ENCODE measurements around the gene KAT8. TPM values are rescaled to one million over a fixed set of nuclear protein-coding genes. Genes with fewer than 3 reads are reported as not detected.

Gene KAT8
- total and polyA plus RNA-seq, 2 of the 13 experiments (the other 11 are each of a cell fraction or from before 2014, with no cell fraction given) = 79.0 to 84.2 TPM

DNA sequence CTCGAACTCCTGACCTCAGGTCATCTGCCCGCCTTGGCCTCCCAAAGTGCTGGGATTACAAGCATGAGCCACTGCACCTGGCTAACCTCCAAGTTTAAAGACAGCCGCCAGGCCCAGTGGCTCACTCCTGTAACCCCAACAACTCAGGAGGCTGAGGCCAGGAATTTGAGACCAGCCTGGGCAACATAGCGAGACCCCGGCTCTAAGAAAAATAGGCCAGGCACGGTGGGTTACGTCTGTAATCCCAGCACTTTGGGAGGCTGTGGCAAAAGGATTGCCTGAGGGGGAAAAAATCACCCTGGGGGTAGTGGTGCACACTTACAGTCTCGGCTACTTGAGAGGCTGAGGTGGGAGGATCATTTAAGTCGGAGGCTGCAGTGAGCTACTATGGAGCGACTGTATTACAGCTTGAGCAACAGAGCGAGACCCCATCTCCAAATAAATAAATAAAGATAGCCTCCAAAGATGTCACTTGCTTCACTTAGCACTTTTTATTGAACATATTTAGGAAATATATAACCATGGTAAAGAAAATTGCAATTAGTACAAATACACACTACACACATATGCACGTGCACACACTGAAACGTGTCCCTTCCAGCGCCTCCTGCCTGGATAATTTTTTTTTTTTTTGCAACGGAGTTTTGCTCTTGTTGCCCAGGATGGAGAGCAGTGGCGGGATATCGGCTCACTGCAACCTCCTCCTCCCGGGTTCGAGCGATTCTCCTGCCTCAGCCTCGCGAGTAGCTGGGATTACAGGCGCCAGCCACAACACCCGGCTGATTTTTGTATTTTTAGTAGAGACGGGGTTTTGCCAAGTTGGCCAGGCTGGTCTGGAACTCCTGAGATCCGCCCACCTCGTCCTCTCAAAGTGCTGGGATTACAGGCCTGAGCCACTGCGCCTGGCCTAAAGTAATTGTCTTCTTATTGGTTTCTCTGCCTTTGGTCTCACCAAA, 10.7 kb upstream of the KAT8 start (continued):
- TF ChIP-seq CREB3 (CRISPR knock-in tag; IDR thresholded peaks at IDR 0.05) (no peak), HCFC1 (IDR thresholded peaks at IDR 0.05; ENCODE audit: low read depth, low read length) (no peak), ZBTB46 (CRISPR knock-in tag; IDR thresholded peaks at IDR 0.05; ENCODE audit: borderline replicate concordance) (0 out of 2 replicates have a peak, but pooled peaks have one; percentile 7), NR2F6 (IDR thresholded peaks at IDR 0.05) (no peak), NR2F6 (CRISPR knock-in tag; IDR thresholded peaks at IDR 0.05) (no peak), SPEN (CRISPR knock-in tag; IDR thresholded peaks at IDR 0.05; ENCODE audit: low read depth) (no peak), MED8 (CRISPR knock-in tag; IDR thresholded peaks at IDR 0.05; ENCODE audit: insufficient replicate concordance) (peak; percentile 23), ZNF788 (CRISPR knock-in tag; IDR thresholded peaks at IDR 0.05; ENCODE audit: borderline replicate concordance) (no peak), ZBTB21 (CRISPR knock-in tag; IDR thresholded peaks at IDR 0.05) (no peak), MEIS1 (CRISPR knock-in tag; IDR thresholded peaks at IDR 0.05; ENCODE audit: borderline replicate concordance) (no peak), ZNF557 (CRISPR knock-in tag; IDR thresholded peaks at IDR 0.05) (0 out of 2 replicates have a peak, but pooled peaks have one; percentile 49), ZFAT (CRISPR knock-in tag; conservative IDR thresholded peaks at IDR 0.05) (no peak)
- TF ChIP-seq, protein P1, sequence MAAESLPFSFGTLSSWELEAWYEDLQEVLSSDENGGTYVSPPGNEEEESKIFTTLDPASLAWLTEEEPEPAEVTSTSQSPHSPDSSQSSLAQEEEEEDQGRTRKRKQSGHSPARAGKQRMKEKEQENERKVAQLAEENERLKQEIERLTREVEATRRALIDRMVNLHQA (CRISPR knock-in tag; IDR thresholded peaks at IDR 0.05) = no peak
- TF ChIP-seq, protein P2, sequence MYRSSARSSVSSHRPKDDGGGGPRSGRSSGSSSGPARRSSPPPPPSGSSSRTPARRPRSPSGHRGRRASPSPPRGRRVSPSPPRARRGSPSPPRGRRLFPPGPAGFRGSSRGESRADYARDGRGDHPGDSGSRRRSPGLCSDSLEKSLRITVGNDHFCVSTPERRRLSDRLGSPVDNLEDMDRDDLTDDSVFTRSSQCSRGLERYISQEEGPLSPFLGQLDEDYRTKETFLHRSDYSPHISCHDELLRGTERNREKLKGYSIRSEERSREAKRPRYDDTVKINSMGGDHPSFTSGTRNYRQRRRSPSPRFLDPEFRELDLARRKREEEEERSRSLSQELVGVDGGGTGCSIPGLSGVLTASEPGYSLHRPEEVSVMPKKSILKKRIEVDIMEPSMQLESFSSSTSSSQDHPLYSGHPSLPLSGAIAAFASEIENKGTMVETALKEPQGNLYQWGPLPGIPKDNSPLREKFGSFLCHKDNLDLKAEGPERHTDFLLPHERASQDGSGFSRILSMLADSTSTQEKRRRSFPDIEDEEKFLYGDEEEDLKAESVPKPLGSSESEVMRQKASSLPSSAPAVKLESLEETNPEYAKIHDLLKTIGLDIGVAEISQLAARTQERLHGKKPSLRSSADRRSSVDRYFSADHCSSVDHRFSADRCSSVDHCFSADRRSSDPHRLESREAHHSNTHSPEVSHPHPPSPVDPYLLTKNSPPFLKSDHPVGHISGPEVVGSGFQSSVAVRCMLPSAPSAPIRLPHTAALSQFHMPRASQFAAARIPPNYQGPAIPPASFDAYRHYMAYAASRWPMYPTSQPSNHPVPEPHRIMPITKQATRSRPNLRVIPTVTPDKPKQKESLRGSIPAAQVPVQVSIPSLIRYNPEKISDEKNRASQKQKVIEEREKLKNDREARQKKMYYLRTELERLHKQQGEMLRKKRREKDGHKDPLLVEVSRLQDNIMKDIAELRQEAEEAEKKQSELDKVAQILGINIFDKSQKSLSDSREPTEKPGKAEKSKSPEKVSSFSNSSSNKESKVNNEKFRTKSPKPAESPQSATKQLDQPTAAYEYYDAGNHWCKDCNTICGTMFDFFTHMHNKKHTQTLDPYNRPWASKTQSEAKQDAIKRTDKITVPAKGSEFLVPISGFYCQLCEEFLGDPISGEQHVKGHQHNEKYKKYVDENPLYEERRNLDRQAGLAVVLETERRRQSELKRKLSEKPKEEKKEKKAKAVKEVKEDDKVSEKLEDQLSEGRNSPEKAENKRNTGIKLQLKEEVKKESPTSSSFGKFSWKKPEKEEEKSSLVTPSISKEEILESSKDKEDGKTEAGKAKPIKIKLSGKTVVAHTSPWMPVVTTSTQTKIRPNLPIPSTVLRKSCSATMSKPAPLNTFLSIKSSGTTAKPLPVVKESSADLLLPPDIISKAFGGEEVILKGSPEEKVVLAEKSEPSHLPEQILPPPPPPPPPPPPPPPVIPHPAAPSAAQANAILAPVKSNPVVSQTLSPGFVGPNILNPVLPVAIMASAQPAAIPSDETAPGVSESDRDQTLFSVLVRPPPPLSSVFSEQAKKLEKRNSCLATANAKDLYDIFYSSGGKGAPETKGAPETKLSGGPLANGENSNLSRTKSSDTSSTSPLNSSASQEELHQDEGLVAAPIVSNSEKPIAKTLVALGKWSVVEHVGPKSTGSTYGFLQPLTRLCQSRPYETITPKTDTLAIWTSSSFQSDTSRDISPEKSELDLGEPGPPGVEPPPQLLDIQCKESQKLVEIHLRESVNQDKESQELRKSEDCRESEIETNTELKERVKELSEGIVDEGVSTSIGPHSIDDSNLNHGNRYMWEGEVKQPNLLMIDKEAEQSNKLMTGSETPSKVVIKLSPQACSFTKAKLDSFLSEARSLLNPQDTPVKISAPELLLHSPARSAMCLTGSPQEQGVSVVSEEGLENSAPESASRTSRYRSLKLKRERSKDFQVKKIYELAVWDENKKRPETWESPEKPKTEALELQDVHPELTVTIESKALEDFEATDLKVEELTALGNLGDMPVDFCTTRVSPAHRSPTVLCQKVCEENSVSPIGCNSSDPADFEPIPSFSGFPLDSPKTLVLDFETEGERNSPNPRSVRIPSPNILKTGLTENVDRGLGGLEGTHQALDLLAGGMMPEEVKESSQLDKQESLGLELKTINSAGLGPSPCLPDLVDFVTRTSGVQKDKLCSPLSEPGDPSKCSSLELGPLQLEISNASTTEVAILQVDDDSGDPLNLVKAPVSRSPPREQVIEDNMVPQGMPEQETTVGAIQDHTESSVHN (CRISPR knock-in tag; IDR thresholded peaks at IDR 0.05) = no peak
- TF ChIP-seq, protein P3, sequence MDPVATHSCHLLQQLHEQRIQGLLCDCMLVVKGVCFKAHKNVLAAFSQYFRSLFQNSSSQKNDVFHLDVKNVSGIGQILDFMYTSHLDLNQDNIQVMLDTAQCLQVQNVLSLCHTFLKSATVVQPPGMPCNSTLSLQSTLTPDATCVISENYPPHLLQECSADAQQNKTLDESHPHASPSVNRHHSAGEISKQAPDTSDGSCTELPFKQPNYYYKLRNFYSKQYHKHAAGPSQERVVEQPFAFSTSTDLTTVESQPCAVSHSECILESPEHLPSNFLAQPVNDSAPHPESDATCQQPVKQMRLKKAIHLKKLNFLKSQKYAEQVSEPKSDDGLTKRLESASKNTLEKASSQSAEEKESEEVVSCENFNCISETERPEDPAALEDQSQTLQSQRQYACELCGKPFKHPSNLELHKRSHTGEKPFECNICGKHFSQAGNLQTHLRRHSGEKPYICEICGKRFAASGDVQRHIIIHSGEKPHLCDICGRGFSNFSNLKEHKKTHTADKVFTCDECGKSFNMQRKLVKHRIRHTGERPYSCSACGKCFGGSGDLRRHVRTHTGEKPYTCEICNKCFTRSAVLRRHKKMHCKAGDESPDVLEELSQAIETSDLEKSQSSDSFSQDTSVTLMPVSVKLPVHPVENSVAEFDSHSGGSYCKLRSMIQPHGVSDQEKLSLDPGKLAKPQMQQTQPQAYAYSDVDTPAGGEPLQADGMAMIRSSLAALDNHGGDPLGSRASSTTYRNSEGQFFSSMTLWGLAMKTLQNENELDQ (CRISPR knock-in tag; IDR thresholded peaks at IDR 0.05; ENCODE audit: borderline replicate concordance) = no peak

All from HepG2 (cell line).